Astrocyte of the spinal cord (primary cell): ENCODE data around the gene PRRT3.

Source experiments
- DNase-seq: peaks from one replicate; pipeline ENCODE4 v3.0.0; 2011; ENCODE audit warnings: low read depth, low spot score
- H3K4me3 ChIP-seq: 2 replicates; pipeline ENCODE4 v1.5.1; 2011; ENCODE audit warnings: low read depth, mild to moderate bottlenecking, low read length, moderate library complexity
- in situ Hi-C: cut with HindIII; loops from 2 replicates; pipeline ENCODE4 v1.10.0; 2017; ENCODE audit warnings: low sequenced_read_pairs
- TF ChIP-seq, protein P1 (sequence below): IDR thresholded peaks from 2 replicates; pipeline ENCODE4 v1.5.1; 2012; ENCODE audit warnings: low read depth, mild to moderate bottlenecking, low read length, inconsistent platforms

The PRRT3 gene

DNA sequence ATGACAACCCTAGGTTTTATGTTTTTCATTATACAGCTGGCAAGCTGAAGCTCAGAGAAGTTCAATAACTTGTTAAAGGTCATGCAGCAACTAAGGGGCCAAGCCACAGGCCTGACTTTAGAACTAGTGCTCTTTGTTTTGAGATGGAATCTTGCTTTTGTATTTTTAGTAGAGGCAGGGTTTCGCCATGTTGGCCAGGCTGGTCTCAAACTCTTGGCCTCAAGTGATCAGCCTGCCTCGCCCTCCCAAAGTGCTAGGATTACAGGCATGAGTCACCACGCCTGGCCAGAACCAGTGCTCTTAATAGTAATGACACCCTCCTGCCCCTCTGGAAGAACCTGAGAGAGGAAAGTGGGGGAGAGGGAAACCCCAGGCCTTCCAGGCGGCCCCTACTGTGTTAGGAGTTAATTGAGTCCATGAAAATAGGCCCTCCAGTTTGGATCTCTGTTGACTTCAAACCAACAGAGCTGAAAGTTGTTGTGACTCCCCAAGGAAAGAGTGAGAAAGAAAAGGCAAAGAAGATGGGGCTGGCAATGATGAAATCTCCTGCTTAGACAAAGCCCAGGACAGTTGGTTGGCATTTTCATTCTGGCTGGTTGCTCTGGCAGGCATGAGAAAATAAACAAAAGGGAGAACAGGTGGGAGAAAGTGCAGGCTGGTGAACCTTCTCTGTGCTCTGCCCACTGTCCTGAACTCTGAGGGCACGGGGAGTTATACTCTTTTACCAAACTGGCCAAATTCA lies 3.6 kb upstream of the PRRT3 start:
- no peak overlapping the region for H3K4me3 ChIP-seq
- TF ChIP-seq, protein P1, sequence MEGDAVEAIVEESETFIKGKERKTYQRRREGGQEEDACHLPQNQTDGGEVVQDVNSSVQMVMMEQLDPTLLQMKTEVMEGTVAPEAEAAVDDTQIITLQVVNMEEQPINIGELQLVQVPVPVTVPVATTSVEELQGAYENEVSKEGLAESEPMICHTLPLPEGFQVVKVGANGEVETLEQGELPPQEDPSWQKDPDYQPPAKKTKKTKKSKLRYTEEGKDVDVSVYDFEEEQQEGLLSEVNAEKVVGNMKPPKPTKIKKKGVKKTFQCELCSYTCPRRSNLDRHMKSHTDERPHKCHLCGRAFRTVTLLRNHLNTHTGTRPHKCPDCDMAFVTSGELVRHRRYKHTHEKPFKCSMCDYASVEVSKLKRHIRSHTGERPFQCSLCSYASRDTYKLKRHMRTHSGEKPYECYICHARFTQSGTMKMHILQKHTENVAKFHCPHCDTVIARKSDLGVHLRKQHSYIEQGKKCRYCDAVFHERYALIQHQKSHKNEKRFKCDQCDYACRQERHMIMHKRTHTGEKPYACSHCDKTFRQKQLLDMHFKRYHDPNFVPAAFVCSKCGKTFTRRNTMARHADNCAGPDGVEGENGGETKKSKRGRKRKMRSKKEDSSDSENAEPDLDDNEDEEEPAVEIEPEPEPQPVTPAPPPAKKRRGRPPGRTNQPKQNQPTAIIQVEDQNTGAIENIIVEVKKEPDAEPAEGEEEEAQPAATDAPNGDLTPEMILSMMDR: no peak
- no peak for DNase-seq
- in situ Hi-C loops: no loop called here

DNA sequence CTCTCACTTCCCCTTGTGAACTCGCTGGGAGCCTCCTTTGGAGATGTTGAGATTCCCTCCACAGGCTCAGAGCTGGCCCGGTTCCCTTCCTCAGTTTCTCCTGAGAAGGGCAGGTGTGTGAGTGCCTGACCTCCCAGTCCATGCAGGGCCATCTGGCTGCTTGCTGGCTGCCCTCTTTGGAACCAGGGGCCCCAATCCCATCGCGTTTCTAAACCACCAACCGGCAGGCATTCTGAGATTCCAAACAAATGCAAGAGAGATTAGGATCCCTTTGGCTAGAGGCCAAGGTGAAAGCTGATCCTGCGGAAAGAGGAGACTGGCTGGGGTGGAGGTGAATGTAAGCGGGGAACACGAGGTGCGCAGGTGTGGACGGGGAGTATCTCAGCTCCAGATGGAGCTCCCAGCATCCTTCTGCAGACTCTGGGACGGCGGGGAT lies 2.9 kb upstream of the PRRT3 start:
- no peak for DNase-seq
- TF ChIP-seq, protein P1: no peak
- in situ Hi-C loops: no loop called here
- H3K4me3 ChIP-seq: no peak overlapping the region

DNA sequence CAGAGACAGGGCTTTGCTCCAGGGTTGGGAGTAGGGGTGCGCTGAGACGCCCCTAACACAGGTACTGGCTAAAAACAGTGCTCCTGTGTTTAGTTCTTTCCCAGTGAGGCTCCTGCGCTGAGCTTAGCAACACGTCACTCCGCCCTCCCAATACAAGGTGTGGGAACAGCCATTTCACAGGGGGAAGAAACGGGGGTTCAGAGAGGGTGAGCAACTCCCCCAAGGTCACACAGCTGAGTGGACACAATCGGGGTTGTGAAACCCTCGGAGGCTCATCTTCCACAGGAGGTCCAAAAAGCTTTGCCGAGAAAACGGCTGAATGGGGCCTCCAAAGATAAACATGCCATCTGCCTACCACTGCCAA lies 628 bp downstream of the PRRT3 start:
- no peak for DNase-seq
- in situ Hi-C loops: no loop called here
- TF ChIP-seq, protein P1: no peak
- H3K4me3 ChIP-seq: peak overlapping the region; percentile 55

DNA sequence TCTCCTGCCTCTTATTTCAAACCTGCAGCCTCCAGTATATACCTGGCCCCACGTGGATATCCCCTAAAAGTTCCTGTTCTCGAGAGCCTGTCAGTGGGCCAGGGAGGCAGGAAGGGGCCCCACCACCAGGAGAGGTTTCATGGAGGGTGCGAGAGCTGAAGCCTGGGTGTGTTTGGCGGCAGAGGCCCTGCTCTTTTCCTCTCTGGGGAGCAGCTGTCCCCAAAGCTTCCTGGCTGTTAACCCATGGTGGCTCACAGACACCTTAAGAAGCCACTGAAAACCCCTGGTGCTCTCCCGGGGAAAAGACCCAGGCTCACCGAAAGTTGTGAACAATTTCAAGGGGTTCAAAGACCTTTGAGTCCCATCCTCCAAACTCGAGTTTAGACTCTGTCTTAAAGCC lies 1.1 kb downstream of the PRRT3 start:
- no peak overlapping the region for H3K4me3 ChIP-seq
- in situ Hi-C loops: no loop called here
- TF ChIP-seq, protein P1: no peak
- no peak for DNase-seq

DNA sequence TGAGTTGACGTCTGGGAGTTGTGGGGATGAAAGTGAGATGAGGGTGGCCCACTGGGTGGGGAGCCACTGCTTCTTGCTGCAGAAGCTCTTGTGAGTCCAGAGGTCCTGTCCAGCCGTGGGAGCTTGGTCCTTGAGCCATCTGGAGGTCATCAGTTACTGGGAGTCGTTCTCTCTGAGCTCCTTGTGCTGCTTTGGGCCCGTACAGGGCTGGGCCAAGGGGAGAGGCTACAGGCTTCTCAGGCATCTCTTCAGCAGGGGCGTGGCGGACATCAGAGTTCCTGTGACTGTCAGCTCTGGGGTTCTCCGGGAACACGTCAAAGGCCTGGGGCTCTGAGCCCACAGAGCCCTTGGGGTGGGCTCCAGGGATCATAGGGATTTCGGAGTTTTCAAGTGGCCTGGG lies 2.6 kb downstream of the PRRT3 start:
- H3K4me3 ChIP-seq: no peak overlapping the region
- DNase-seq: no peak
- in situ Hi-C loops: no loop called here
- TF ChIP-seq, protein P1: no peak

DNA sequence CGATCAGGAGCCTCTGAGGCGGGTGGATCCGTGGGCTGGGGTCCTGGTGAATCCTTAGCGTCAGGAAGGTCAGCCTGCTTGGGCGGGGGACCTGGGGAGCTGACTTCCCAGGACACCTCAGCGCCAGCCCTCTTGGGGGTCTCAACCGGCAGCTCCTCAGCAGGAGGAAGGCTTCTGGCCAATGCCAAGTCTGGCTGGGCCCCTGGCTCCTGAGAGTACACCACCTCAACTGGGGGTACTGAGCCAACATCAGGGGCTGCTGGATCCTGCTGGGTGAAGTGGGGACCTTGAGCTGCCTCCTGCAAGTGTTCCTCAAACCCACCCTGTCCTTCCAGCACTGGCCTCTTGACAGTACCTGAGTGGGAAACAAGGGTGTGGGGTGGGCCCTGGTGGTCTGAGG lies 3.1 kb downstream of the PRRT3 start:
- DNase-seq: no peak
- in situ Hi-C loops: no loop called here
- no peak overlapping the region for H3K4me3 ChIP-seq
- TF ChIP-seq, protein P1: no peak
